Upper lobe of left lung (tissue), 4 donors: ENCODE results near the gene INSM2.

Experiments
- CTCF ChIP-seq, 6 experiments: fragments of 450-650 bp in 4 of 6; fragments of 200-600 bp in 2 of 6; sonication (generic) in 2 of 6; IDR thresholded peaks; one replicate each; pipeline ENCODE4 v1.5.1; 2016 to 2019; ENCODE audit warnings: antibody characterized with exemption in 6 of 6
- POLR2A ChIP-seq, 4 donors: fragments of 450-650 bp; IDR thresholded peaks; one replicate each; pipeline ENCODE4 v1.5.1; 2016 to 2017; ENCODE audit warnings: antibody characterized with exemption in 4 of 4, mild to moderate bottlenecking in 2 of 4

DNA sequence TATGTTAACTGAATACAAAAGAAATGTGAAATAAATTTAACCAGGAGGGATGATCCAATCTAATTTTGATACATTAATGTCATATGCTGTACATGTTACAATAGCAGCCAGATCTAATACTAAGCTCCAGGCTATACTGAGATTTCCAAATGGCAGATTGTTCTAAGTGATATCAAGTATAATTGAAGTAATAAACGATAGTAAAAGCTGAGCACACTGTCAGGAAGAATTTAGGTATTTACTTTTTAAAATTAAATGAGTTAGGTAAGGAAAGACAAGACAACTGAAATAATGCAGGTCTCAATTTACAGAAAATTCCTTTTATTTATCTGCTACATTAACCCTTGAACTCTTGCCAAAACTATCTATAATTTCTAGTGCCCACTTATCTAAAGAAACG is 39.9 kb downstream of the INSM2 start:
- TF ChIP-seq CTCF (IDR thresholded peaks at IDR 0.05) (no peak), POLR2A (IDR thresholded peaks at IDR 0.05) (no peak)
